ENCODE measurements around the gene ABLIM1.

DNA sequence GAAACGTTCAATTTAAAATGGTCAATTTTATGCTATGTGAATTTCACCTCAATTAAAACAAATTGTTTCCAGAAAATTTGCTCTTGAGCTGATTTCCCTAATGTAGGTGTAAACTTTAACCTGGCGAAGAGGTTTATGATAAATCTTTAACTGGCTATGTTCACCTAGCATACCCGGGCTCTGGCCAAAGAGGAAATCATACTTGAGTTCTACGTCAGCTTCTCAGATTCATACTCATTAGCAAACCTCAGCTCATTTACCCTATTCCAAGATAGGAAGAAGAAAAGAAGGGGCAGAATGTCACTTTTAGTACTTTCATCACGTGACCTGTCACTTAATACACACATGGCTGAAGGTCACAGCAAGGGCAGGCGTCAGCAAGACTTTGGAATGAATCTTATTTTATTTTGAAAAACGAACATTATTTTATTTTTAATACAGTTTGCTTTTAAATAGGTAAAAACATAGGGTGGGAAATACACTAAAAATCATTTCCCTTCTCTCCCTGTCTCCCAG, 97.0 kb downstream of the ABLIM1 start:
- TF ChIP-seq, protein P1, sequence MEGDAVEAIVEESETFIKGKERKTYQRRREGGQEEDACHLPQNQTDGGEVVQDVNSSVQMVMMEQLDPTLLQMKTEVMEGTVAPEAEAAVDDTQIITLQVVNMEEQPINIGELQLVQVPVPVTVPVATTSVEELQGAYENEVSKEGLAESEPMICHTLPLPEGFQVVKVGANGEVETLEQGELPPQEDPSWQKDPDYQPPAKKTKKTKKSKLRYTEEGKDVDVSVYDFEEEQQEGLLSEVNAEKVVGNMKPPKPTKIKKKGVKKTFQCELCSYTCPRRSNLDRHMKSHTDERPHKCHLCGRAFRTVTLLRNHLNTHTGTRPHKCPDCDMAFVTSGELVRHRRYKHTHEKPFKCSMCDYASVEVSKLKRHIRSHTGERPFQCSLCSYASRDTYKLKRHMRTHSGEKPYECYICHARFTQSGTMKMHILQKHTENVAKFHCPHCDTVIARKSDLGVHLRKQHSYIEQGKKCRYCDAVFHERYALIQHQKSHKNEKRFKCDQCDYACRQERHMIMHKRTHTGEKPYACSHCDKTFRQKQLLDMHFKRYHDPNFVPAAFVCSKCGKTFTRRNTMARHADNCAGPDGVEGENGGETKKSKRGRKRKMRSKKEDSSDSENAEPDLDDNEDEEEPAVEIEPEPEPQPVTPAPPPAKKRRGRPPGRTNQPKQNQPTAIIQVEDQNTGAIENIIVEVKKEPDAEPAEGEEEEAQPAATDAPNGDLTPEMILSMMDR (conservative IDR thresholded peaks at IDR 0.05; ENCODE audit: low read depth in 2 of 2): no peak
- TF ChIP-seq EZH2 (IDR thresholded peaks at IDR 0.05; ENCODE audit: low read depth, unreplicated experiment): no peak
- no peak for TF ChIP-seq ETS1 (IDR thresholded peaks at IDR 0.05)
- TF ChIP-seq JUNB (IDR thresholded peaks at IDR 0.05; ENCODE audit: unreplicated experiment): no peak
- no peak for TF ChIP-seq CREB1 (CRISPR knock-in tag; IDR thresholded peaks at IDR 0.05; ENCODE audit: low read depth)
- no peak for TF ChIP-seq REST (IDR thresholded peaks at IDR 0.05; ENCODE audit: unreplicated experiment)
- no peak for TF ChIP-seq POLR2AphosphoS5 (IDR thresholded peaks at IDR 0.05; ENCODE audit: low read depth)
- TF ChIP-seq EZH2phosphoT487 (IDR thresholded peaks at IDR 0.05; ENCODE audit: unreplicated experiment): no peak
- no peak for TF ChIP-seq STAT1 (IDR thresholded peaks at IDR 0.05; ENCODE audit: unreplicated experiment)
- no peak for TF ChIP-seq ZNF114 (CRISPR knock-in tag; IDR thresholded peaks at IDR 0.05)
- TF ChIP-seq, protein P2, sequence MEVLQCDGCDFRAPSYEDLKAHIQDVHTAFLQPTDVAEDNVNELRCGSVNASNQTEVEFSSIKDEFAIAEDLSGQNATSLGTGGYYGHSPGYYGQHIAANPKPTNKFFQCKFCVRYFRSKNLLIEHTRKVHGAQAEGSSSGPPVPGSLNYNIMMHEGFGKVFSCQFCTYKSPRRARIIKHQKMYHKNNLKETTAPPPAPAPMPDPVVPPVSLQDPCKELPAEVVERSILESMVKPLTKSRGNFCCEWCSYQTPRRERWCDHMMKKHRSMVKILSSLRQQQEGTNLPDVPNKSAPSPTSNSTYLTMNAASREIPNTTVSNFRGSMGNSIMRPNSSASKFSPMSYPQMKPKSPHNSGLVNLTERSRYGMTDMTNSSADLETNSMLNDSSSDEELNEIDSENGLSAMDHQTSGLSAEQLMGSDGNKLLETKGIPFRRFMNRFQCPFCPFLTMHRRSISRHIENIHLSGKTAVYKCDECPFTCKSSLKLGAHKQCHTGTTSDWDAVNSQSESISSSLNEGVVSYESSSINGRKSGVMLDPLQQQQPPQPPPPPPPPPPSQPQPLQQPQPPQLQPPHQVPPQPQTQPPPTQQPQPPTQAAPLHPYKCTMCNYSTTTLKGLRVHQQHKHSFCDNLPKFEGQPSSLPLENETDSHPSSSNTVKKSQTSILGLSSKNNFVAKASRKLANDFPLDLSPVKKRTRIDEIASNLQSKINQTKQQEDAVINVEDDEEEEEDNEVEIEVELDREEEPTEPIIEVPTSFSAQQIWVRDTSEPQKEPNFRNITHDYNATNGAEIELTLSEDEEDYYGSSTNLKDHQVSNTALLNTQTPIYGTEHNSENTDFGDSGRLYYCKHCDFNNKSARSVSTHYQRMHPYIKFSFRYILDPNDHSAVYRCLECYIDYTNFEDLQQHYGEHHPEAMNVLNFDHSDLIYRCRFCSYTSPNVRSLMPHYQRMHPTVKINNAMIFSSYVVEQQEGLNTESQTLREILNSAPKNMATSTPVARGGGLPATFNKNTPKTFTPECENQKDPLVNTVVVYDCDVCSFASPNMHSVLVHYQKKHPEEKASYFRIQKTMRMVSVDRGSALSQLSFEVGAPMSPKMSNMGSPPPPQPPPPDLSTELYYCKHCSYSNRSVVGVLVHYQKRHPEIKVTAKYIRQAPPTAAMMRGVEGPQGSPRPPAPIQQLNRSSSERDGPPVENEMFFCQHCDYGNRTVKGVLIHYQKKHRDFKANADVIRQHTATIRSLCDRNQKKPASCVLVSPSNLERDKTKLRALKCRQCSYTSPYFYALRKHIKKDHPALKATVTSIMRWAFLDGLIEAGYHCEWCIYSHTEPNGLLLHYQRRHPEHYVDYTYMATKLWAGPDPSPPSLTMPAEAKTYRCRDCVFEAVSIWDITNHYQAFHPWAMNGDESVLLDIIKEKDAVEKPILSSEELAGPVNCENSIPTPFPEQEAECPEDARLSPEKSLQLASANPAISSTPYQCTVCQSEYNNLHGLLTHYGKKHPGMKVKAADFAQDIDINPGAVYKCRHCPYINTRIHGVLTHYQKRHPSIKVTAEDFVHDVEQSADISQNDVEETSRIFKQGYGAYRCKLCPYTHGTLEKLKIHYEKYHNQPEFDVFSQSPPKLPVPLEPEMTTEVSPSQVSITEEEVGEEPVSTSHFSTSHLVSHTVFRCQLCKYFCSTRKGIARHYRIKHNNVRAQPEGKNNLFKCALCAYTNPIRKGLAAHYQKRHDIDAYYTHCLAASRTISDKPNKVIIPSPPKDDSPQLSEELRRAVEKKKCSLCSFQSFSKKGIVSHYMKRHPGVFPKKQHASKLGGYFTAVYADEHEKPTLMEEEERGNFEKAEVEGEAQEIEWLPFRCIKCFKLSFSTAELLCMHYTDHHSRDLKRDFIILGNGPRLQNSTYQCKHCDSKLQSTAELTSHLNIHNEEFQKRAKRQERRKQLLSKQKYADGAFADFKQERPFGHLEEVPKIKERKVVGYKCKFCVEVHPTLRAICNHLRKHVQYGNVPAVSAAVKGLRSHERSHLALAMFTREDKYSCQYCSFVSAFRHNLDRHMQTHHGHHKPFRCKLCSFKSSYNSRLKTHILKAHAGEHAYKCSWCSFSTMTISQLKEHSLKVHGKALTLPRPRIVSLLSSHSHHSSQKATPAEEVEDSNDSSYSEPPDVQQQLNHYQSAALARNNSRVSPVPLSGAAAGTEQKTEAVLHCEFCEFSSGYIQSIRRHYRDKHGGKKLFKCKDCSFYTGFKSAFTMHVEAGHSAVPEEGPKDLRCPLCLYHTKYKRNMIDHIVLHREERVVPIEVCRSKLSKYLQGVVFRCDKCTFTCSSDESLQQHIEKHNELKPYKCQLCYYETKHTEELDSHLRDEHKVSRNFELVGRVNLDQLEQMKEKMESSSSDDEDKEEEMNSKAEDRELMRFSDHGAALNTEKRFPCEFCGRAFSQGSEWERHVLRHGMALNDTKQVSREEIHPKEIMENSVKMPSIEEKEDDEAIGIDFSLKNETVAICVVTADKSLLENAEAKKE (CRISPR knock-in tag; IDR thresholded peaks at IDR 0.05): no peak
- no peak for TF ChIP-seq ZNF331 (CRISPR knock-in tag; IDR thresholded peaks at IDR 0.05; ENCODE audit: low read depth)
